HEK293 (cell line): Measurements from ENCODE around the gene PKNOX1.

Source experiments
- MYNN ChIP-seq: fragments of 450-650 bp; formaldehyde crosslinking; IDR thresholded peaks from 2 replicates; pipeline ENCODE4 v1.5.1; 2016; ENCODE audit warnings: missing biosample characterization, missing genetic modification characterization, borderline replicate concordance
- TF ChIP-seq, protein P1 (sequence below): fragments of 450-650 bp; formaldehyde crosslinking; IDR thresholded peaks from 2 replicates; pipeline ENCODE4 v1.5.1; 2016; ENCODE audit warnings: missing biosample characterization, missing genetic modification characterization

- TF ChIP-seq, protein P1, sequence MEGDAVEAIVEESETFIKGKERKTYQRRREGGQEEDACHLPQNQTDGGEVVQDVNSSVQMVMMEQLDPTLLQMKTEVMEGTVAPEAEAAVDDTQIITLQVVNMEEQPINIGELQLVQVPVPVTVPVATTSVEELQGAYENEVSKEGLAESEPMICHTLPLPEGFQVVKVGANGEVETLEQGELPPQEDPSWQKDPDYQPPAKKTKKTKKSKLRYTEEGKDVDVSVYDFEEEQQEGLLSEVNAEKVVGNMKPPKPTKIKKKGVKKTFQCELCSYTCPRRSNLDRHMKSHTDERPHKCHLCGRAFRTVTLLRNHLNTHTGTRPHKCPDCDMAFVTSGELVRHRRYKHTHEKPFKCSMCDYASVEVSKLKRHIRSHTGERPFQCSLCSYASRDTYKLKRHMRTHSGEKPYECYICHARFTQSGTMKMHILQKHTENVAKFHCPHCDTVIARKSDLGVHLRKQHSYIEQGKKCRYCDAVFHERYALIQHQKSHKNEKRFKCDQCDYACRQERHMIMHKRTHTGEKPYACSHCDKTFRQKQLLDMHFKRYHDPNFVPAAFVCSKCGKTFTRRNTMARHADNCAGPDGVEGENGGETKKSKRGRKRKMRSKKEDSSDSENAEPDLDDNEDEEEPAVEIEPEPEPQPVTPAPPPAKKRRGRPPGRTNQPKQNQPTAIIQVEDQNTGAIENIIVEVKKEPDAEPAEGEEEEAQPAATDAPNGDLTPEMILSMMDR (tag by site-specific recombination): no peak
- TF ChIP-seq MYNN (tag by site-specific recombination): no peak
These were observed 10.3 kb upstream of the PKNOX1 start for GRCh38 chr21:42964086-42964485.
